Brain pericyte (primary cell): ENCODE results near the gene PAPSS2.
"Not testable (repeated sequence)": the region's sequence is repeated elsewhere in the genome, so short reads cannot be mapped to it uniquely, and the experiment has no call there.

Source experiments
- DNase-seq: peaks from one replicate; pipeline ENCODE4 v3.0.0-alpha.2; 2012; ENCODE audit warnings: low read depth, low spot score

The PAPSS2 gene

DNA sequence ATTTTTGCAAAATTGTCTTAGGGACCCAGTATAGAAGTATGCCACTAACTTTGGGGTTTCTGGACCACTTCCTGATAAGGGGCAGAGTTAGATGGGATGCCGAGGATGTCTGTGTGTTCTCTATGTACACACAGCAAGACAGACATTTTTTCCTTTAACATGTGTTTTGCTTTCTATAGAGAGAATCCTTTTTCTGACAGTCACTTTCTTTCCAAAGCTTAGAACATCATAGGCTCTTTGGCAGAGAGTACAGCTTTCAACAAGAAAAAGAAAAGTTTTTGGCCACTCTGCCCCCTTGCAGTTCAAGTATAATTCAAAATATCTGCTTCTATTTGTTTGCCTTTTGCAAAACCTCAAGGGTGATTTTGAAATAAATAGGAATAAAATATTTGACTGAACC, 44.1 kb downstream of the PAPSS2 start:
- DNase-seq = no peak

- DNase-seq = no peak
These were observed 45.7 kb downstream of the PAPSS2 start for GRCh38 chr10:87705339-87705738.

- no peak for DNase-seq
These were observed 47.1 kb downstream of the PAPSS2 start for GRCh38 chr10:87706731-87707130.

DNA sequence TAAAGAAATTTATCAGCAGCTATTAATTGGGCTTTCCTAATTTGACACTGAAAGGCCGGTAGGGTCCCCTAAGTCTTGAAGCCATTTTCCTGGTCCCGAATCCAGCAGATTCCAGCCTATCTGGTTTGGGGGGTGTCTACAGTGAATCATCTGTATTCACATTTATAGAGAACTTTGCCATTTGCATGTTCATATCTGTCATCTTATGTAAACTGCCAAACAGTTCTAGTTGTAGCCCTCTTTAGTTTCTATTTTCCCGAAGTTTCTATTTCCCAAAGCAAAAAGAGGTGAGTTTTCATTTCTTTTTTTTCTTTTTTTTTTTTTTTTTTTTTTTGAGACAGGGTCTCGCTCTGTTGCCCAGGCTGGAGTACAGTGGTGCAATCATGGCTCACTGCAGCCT, 47.6 kb downstream of the PAPSS2 start:
- DNase-seq = no peak

- no peak for DNase-seq
These were observed 53.4 kb downstream of the PAPSS2 start for GRCh38 chr10:87712913-87713616.

GRCh38 chr10:87713707-87714106, 54.0 kb downstream of the PAPSS2 start:
- no peak for DNase-seq

GRCh38 chr10:87715552-87716347, 56.1 kb downstream of the PAPSS2 start:
- DNase-seq = no peak

- no peak for DNase-seq
These were observed 56.6 kb downstream of the PAPSS2 start for GRCh38 chr10:87716348-87716670.

- DNase-seq = no peak
These were observed 61.0 kb downstream of the PAPSS2 start for GRCh38 chr10:87720665-87721064.

GRCh38 chr10:87721781-87722180, 62.1 kb downstream of the PAPSS2 start:
- no peak for DNase-seq

DNA sequence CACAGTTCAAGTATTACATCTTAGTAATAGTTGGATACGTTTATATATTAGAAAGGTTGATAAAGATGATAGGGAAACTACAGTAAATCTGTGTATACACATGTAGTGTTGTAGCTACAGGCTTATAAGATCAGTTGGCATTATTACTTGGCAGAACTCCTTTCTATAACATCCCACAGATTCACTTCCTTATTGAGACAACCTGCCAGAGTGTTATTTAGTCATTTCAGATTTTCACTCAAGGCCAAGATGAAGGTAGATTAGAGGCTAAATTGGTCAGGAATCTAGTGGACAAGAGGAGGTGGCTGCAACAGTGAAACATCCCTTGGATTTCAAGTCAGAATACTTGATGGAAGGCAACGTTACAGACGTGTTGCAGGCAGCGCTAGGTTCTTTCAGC, 63.0 kb downstream of the PAPSS2 start:
- no peak for DNase-seq

DNA sequence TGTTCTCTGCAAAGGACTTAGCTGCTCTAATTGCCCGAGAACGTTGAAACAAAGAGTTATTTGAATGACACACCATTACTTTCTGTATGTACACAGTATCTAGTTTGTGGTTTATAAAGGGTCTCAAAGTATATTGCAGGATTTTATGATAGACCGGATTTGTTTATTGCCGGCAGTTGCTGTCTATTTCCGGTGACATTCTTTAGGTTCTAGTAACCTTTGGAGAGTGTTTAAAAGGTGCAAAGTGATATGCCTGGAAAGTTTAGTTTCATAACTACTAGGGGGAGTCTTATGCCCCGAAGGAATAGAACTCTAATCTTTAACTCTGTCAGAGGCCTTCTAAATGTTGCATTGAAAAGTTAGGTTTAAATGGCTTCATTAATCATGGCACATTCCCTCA, 63.8 kb downstream of the PAPSS2 start:
- DNase-seq = no peak

GRCh38 chr10:87724789-87725188, 65.1 kb downstream of the PAPSS2 start:
- DNase-seq = no peak

- DNase-seq = no peak
These were observed 70.3 kb downstream of the PAPSS2 start for GRCh38 chr10:87729940-87730339.

DNA sequence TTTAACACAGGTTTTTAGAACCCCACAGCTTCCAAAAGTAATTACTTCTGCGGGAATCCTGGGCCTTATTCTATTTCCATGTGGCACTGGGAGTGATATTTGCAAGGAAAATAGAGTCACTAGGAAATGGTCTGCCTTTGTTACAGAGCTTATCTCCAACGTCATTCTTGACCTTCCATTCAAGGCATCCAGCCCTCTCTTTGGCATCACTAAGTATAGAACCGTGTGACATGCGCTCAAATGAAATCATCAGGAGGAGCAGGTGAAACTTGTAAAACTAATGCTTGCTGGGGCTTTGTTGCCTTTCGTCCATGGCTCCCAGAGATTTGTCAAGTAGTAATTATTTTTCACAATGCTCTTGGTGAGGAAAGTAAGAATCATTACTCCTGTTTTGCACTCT, 73.4 kb downstream of the PAPSS2 start:
- no peak for DNase-seq

DNA sequence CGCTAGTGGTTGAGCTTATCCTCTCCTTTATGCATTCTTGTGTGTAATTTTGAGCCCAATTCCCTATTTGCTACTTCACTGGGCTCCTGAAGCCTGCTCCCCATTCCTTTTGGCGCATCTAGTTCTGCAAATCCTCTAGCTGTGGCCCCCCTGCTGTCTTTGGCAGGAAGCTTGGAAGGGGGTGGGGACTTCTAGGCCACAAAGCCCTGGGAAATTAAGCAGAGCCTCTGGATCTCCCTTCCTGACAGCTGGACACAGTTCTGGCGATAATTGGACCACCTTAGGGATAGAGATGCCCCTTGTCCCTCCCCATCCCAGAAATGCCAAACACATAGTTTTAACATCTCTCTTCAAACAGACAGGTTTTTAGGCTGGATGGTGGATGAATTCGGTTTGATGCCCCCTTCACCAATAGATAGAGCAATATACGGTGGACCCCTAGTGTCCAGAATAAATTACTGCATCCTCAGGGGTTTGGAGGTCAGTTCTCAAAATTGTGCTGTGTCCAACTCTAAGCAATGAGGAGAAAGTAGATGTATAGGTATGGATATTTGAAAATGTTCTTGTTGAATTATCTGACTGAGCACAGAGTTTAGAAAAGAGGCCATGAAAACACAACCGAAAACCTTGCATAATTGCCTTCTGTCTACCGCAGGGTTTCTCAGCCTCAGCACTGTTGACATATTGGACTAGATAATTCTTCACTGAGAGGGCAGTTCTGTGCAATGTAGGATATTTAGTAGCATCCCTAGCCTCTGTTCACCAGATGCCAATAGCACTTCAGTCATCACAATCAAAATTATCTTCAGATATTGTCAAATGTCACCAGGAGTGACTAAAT, 75.5 kb downstream of the PAPSS2 start:
- DNase-seq = peak; percentile 61

- not testable (repeated sequence) for DNase-seq
These were observed 78.6 kb downstream of the PAPSS2 start for GRCh38 chr10:87738253-87738652.

DNA sequence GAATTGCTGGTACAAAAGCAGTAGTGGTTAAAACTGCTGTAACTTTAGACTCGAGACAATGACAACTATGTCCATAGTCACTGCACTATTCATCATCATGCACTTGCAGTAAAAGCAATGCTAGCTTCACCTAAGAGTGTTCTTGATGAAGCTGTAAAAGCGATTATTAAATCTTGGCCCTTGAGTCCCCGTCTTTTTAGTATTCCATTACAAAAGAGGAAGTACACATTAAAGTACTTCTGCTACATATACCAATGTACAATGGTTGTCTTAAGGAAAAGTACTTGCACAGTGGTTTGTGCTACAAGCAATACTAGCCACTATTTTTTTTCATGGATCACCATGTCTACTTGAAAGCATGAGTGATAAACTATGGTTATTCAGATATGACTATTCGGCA, 80.0 kb downstream of the PAPSS2 start:
- DNase-seq = no peak

DNA sequence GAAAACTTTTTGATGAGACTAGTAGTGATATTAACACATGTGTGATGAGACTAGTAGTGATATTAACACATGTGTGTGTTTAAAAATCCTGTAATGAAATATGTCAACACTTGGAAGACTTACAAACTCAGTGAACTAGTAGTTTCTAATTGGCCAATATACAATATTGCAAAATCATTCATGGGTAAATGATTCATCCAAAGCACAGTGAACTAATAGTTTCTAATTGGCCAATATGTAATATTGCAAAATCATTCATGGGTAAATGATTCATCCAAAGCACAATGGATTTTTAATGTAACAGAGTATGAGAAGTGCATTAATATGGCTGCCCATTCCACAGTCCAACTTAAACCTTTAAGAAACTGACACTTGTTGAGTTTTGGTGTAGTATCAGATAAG, 80.6 kb downstream of the PAPSS2 start:
- no peak for DNase-seq

DNA sequence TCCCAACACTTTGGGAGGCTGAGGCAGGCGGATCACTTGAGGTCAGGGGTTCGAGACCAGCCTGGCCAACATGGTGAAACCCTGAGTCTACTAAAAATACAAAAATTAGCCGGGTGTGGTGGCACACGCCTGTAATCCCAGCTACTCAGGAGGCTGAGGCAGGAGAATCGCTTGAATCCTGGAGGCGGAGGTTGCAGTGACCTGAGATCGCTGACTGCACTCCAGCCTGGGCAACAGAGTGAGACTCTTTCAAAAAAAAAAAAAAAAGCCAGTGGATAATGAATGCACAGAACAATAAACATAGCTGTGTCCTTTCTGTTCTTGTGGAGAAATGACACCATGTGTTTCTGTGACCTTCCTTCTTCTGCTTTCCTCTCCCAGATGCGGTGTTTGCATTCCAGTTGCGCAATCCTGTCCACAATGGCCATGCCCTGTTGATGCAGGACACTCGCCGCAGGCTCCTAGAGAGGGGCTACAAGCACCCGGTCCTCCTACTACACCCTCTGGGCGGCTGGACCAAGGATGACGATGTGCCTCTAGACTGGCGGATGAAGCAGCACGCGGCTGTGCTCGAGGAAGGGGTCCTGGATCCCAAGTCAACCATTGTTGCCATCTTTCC, 83.4 kb downstream of the PAPSS2 start:
- not testable (repeated sequence) for DNase-seq

- DNase-seq = no peak
These were observed 84.9 kb downstream of the PAPSS2 start for GRCh38 chr10:87744606-87745005.

DNA sequence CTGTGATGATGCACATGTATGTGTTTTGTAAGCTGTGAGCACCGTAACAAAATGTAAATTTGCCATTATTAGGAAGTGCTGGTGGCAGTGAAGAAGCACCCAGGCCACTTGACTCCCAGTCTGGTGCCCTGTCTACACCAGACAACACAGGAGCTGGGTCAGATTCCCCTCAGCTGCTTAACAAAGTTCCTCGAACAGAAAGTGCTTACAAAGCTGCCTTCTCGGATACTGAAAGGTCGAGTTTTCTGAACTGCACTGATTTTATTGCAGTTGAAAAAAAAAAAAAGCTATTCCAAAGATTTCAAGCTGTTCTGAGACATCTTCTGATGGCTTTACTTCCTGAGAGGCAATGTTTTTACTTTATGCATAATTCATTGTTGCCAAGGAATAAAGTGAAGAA, 87.2 kb downstream of the PAPSS2 start:
- no peak for DNase-seq
